Measurements from ENCODE around the gene CNTLN.
"Not testable (repeated sequence)": the region's sequence is repeated elsewhere in the genome, so short reads cannot be mapped to it uniquely, and the experiment has no call there.

CNTLN gene

GRCh38 chr9:17401858-17402257, 267.0 kb downstream of the CNTLN start:
- no peaks in the 10 kb centered on the region for H3K36me3 ChIP-seq (ENCODE audit: control insufficient read depth, insufficient read depth, low read length)
- H3K27ac ChIP-seq (ENCODE audit: low read length): no peak overlapping the region
- WGBS (ENCODE audit: insufficient coverage, insufficient read length): no CpG with 5 or more reads among the region's 2 CpGs
- H3K4me1 ChIP-seq (ENCODE audit: control insufficient read depth, insufficient read depth, low read length): peaks cover 5% of the 10 kb centered on the region; the same call in 1 of the 2 replicates
- no peak for DNase-seq (ENCODE audit: low read depth, low spot score)
- no peak overlapping the region for H3K4me3 ChIP-seq (ENCODE audit: low read length)
- no peaks in the 10 kb centered on the region for H3K9me3 ChIP-seq (ENCODE audit: control insufficient read depth, insufficient read depth, low read length)
- H3K27me3 ChIP-seq (ENCODE audit: control insufficient read depth, insufficient read depth, low read length): no peaks in the 10 kb centered on the region

DNA sequence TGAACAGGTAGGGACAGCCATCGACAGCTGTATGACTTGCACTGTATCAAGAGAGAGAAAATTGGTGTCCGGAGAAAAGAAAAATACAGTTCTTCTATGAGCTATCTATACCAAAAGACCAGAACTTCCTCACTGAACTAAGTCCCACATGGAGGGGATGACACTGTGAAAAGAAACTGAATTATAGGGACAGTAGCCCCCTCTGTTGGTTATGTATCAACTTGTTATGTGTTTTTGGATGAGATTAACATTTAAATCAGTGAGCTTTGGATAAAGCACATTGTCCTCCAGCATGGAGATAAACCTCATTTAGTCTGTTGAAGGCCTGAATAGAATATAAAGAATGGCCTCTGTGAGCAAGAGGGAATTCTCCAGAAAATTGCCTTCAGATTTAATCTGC, 267.5 kb downstream of the CNTLN start:
- H3K4me3 ChIP-seq (ENCODE audit: low read length): no peak overlapping the region
- H3K9me3 ChIP-seq (ENCODE audit: control insufficient read depth, insufficient read depth, low read length): no peaks in the 10 kb centered on the region
- WGBS (ENCODE audit: insufficient coverage, insufficient read length): no CpG with 5 or more reads among the region's 2 CpGs
- H3K4me1 ChIP-seq (ENCODE audit: control insufficient read depth, insufficient read depth, low read length): peaks cover 5% of the 10 kb centered on the region; the same call in 1 of the 2 replicates
- no peak overlapping the region for H3K27ac ChIP-seq (ENCODE audit: low read length)
- no peak for DNase-seq (ENCODE audit: low read depth, low spot score)
- no peaks in the 10 kb centered on the region for H3K36me3 ChIP-seq (ENCODE audit: control insufficient read depth, insufficient read depth, low read length)
- no peaks in the 10 kb centered on the region for H3K27me3 ChIP-seq (ENCODE audit: control insufficient read depth, insufficient read depth, low read length)

DNA sequence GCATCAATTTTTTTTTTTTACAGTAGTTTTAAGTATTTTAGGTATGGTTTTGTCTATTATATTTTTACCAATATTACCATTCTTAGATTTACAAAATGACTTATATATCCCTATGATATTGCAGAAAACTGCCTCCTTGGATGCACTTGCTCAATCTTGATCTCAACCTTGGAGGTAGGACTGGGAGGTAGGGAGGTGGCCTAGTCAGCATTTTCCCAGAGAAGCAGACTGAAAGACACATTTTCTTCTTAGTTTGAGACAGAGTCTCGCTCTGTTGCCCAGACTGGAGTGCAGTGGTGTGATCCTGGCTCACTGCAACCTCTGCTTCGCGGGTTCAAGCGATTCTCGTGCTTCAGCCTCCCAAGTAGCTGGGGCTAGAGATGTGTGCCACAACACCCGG, 268.7 kb downstream of the CNTLN start:
- no peak overlapping the region for H3K27ac ChIP-seq (ENCODE audit: low read length)
- no peaks in the 10 kb centered on the region for H3K36me3 ChIP-seq (ENCODE audit: control insufficient read depth, insufficient read depth, low read length)
- H3K9me3 ChIP-seq (ENCODE audit: control insufficient read depth, insufficient read depth, low read length): no peaks in the 10 kb centered on the region
- WGBS (ENCODE audit: insufficient coverage, insufficient read length): no CpG with 5 or more reads among the region's 6 CpGs
- no peak for DNase-seq (ENCODE audit: low read depth, low spot score)
- H3K4me1 ChIP-seq (ENCODE audit: control insufficient read depth, insufficient read depth, low read length): peaks cover 1% of the 10 kb centered on the region; the same call in 1 of the 2 replicates
- H3K4me3 ChIP-seq (ENCODE audit: low read length): no peak overlapping the region
- H3K27me3 ChIP-seq (ENCODE audit: control insufficient read depth, insufficient read depth, low read length): no peaks in the 10 kb centered on the region

DNA sequence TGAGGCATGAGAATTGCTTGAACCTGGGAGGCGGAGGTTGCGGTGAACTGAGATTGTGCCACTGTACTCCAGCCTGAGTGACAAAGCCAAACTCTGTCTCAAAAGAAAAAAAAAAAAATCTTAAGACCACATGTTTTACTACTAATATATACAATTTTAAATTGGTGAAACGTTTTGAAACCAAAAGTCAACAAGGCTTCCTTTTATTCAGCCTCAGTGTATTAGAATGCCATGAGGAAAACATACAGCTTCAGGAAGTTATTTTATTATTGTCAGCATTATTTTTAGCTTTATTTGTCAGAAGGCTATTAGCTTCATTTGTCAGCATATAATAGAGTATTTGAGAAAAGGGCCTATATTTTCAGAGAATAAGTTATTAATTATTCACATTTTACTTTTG, 280.1 kb downstream of the CNTLN start:
- no peaks in the 10 kb centered on the region for H3K9me3 ChIP-seq (ENCODE audit: control insufficient read depth, insufficient read depth, low read length)
- H3K4me3 ChIP-seq (ENCODE audit: low read length): no peak overlapping the region
- H3K4me1 ChIP-seq (ENCODE audit: control insufficient read depth, insufficient read depth, low read length): no peaks in the 10 kb centered on the region
- WGBS (ENCODE audit: insufficient coverage, insufficient read length): no CpG with 5 or more reads among the region's 3 CpGs
- no peaks in the 10 kb centered on the region for H3K36me3 ChIP-seq (ENCODE audit: control insufficient read depth, insufficient read depth, low read length)
- H3K27ac ChIP-seq (ENCODE audit: low read length): no peak overlapping the region
- no peak for DNase-seq (ENCODE audit: low read depth, low spot score)
- H3K27me3 ChIP-seq (ENCODE audit: control insufficient read depth, insufficient read depth, low read length): no peaks in the 10 kb centered on the region

DNA sequence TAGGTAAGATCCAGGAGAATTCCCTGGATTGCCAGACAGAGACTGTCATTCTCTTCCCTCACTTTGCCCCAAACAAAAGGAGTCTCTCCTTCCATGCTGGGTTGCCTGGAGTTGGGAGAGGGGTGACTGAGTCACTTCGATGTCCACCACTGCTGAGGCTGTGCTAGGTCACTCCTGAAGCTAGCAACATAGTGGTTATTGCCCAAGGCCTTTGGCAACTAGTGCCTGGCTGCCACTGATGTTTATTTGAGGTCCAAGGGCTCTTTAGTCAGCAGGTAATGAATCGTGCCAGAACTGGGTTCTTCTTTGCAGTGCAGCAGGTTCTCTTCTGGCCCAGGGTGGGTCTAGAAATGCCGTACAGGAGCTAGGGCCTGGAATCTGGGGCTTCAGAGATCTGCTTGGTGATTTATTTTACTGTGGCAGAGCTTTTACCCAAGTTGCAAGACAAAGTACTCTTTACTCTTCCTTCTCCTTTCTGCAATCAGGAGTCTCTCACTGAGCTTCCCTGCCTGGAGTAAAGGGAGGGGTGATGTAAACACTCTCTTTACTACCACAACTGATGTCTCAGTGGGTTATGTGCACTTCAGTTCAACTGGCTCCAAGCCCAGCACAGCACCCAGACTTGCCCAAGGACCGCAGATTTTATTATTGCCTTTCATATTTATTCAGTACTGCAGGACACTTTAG, 288.3 kb downstream of the CNTLN start:
- no peaks in the 10 kb centered on the region for H3K9me3 ChIP-seq (ENCODE audit: control insufficient read depth, insufficient read depth, low read length)
- no peaks in the 10 kb centered on the region for H3K4me1 ChIP-seq (ENCODE audit: control insufficient read depth, insufficient read depth, low read length)
- no peak for DNase-seq (ENCODE audit: low read depth, low spot score)
- WGBS (ENCODE audit: insufficient coverage, insufficient read length): no CpG with 5 or more reads among the region's 4 CpGs
- no peaks in the 10 kb centered on the region for H3K27me3 ChIP-seq (ENCODE audit: control insufficient read depth, insufficient read depth, low read length)
- H3K27ac ChIP-seq (ENCODE audit: low read length): no peak overlapping the region
- H3K4me3 ChIP-seq (ENCODE audit: low read length): no peak overlapping the region
- no peaks in the 10 kb centered on the region for H3K36me3 ChIP-seq (ENCODE audit: control insufficient read depth, insufficient read depth, low read length)

DNA sequence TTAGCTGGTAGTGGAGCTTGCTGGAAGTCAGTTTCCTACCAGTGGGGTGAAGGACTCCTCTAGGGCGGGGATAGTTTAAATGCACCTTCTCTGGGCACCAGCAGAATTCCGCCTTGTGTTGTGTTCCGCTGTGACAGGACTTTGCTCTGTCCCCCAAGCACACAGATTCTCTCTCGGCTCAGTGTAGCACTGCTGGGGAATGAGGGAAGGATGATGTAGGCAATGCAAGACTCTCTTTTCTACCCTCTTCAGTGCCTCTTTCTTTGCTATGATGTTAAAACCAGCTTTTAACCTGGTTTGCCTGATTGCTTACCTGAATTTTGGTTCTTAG, 288.8 kb downstream of the CNTLN start:
- WGBS (ENCODE audit: insufficient coverage, insufficient read length): no CpG with 5 or more reads among the region's 4 CpGs
- Histone ChIP-seq H3K36me3 (ENCODE audit: control insufficient read depth, insufficient read depth, low read length) (no peaks in the 10 kb centered on the region), H3K9me3 (ENCODE audit: control insufficient read depth, insufficient read depth, low read length) (no peaks in the 10 kb centered on the region), H3K4me3 (ENCODE audit: low read length) (no peak overlapping the region), H3K27me3 (ENCODE audit: control insufficient read depth, insufficient read depth, low read length) (no peaks in the 10 kb centered on the region), H3K27ac (ENCODE audit: low read length) (no peak overlapping the region), H3K4me1 (ENCODE audit: control insufficient read depth, insufficient read depth, low read length) (no peaks in the 10 kb centered on the region)
- no peak for DNase-seq (ENCODE audit: low read depth, low spot score)

GRCh38 chr9:17425384-17425783, 290.5 kb downstream of the CNTLN start:
- Histone ChIP-seq H3K9me3 (ENCODE audit: control insufficient read depth, insufficient read depth, low read length) (no peaks in the 10 kb centered on the region), H3K27me3 (ENCODE audit: control insufficient read depth, insufficient read depth, low read length) (no peaks in the 10 kb centered on the region), H3K4me3 (ENCODE audit: low read length) (no peak overlapping the region), H3K27ac (ENCODE audit: low read length) (no peak overlapping the region), H3K4me1 (ENCODE audit: control insufficient read depth, insufficient read depth, low read length) (no peaks in the 10 kb centered on the region), H3K36me3 (ENCODE audit: control insufficient read depth, insufficient read depth, low read length) (no peaks in the 10 kb centered on the region)
- no CpG with 5 or more reads among the region's 2 CpGs for WGBS (ENCODE audit: insufficient coverage, insufficient read length)
- DNase-seq (ENCODE audit: low read depth, low spot score): no peak

DNA sequence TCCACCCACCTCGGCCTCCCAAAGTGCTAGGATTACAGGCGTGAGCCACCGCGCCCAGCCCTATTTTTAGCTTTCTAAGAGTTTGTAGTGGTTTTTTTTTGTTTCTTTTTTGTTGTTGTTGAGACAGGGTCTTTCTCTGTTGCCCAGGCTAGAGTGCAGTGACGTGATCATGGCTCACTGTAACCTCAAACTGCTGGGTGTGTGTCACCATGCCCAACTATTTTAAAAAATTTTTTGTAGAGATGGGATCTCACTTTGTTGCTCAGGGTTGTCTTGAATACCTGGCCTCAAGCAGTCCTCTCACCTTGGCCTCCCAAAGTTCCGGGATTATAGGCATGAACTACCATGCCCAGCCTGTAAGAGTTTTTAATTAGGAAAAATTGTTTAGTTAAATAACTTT, 298.7 kb downstream of the CNTLN start:
- no peaks in the 10 kb centered on the region for H3K27me3 ChIP-seq (ENCODE audit: control insufficient read depth, insufficient read depth, low read length)
- WGBS (ENCODE audit: insufficient coverage, insufficient read length): no CpG with 5 or more reads among the region's 6 CpGs
- no peak for DNase-seq (ENCODE audit: low read depth, low spot score)
- H3K9me3 ChIP-seq (ENCODE audit: control insufficient read depth, insufficient read depth, low read length): no peaks in the 10 kb centered on the region
- H3K4me1 ChIP-seq (ENCODE audit: control insufficient read depth, insufficient read depth, low read length): no peaks in the 10 kb centered on the region
- H3K4me3 ChIP-seq (ENCODE audit: low read length): no peak overlapping the region
- no peak overlapping the region for H3K27ac ChIP-seq (ENCODE audit: low read length)
- no peaks in the 10 kb centered on the region for H3K36me3 ChIP-seq (ENCODE audit: control insufficient read depth, insufficient read depth, low read length)

GRCh38 chr9:17436854-17437253, 302.0 kb downstream of the CNTLN start:
- Histone ChIP-seq H3K9me3 (ENCODE audit: control insufficient read depth, insufficient read depth, low read length) (no peaks in the 10 kb centered on the region), H3K4me3 (ENCODE audit: low read length) (no peak overlapping the region), H3K27ac (ENCODE audit: low read length) (no peak overlapping the region), H3K27me3 (ENCODE audit: control insufficient read depth, insufficient read depth, low read length) (no peaks in the 10 kb centered on the region), H3K4me1 (ENCODE audit: control insufficient read depth, insufficient read depth, low read length) (no peaks in the 10 kb centered on the region), H3K36me3 (ENCODE audit: control insufficient read depth, insufficient read depth, low read length) (no peaks in the 10 kb centered on the region)
- no CpG with 5 or more reads among the region's 7 CpGs for WGBS (ENCODE audit: insufficient coverage, insufficient read length)
- no peak for DNase-seq (ENCODE audit: low read depth, low spot score)

DNA sequence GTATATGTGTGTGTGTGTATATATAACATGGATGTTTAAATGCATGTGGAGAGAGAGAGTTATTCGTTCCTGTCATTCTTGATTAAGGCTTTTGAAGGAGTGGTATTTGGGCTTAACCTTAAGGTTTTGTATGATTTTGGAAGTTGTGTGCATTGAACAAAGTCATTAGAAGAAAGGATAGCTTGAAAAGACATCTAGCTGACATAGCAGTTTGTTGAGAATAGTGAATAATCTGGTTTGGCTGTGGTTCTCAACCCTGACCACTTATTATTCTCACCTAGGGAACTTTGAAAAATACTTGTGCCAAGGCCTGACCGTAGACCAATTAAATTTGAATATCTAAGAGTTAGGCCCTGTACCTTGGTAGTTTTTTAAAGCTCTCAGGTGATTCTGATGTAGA, 303.0 kb downstream of the CNTLN start:
- Histone ChIP-seq H3K27ac (ENCODE audit: low read length) (no peak overlapping the region), H3K27me3 (ENCODE audit: control insufficient read depth, insufficient read depth, low read length) (no peaks in the 10 kb centered on the region), H3K4me1 (ENCODE audit: control insufficient read depth, insufficient read depth, low read length) (no peaks in the 10 kb centered on the region), H3K36me3 (ENCODE audit: control insufficient read depth, insufficient read depth, low read length) (no peaks in the 10 kb centered on the region), H3K9me3 (ENCODE audit: control insufficient read depth, insufficient read depth, low read length) (no peaks in the 10 kb centered on the region), H3K4me3 (ENCODE audit: low read length) (no peak overlapping the region)
- 100% methylated on average over 1 of the region's 2 CpGs for WGBS (ENCODE audit: insufficient coverage, insufficient read length)
- DNase-seq (ENCODE audit: low read depth, low spot score): no peak

- not testable (repeated sequence) for H3K27ac ChIP-seq (ENCODE audit: low read length); H3K36me3 ChIP-seq (ENCODE audit: control insufficient read depth, insufficient read depth, low read length); H3K27me3 ChIP-seq (ENCODE audit: control insufficient read depth, insufficient read depth, low read length); DNase-seq (ENCODE audit: low read depth, low spot score); H3K4me1 ChIP-seq (ENCODE audit: control insufficient read depth, insufficient read depth, low read length); H3K9me3 ChIP-seq (ENCODE audit: control insufficient read depth, insufficient read depth, low read length); H3K4me3 ChIP-seq (ENCODE audit: low read length)
- WGBS (ENCODE audit: insufficient coverage, insufficient read length): no CpG with 5 or more reads among the region's 3 CpGs
These were observed 310.3 kb downstream of the CNTLN start for GRCh38 chr9:17445126-17445525.
